ENCODE measurements around the gene CCDC27.

- no peak for TF ChIP-seq CTCF (IDR thresholded peaks at IDR 0.05; ENCODE audit: insufficient read depth, low read depth, low read length)
- no peak for TF ChIP-seq EZH2 (IDR thresholded peaks at IDR 0.05; ENCODE audit: insufficient read depth, low read length)
Observed at GRCh38 chr1:3768811-3769390, 16.7 kb downstream of the CCDC27 start.
